Measurements from ENCODE around the gene BMP2K. TPM values are rescaled to one million over a fixed set of nuclear protein-coding genes. Genes with fewer than 3 reads are reported as not detected.

The BMP2K gene
- total RNA-seq = 69.4 and 84.9 TPM in 2 replicates

DNA sequence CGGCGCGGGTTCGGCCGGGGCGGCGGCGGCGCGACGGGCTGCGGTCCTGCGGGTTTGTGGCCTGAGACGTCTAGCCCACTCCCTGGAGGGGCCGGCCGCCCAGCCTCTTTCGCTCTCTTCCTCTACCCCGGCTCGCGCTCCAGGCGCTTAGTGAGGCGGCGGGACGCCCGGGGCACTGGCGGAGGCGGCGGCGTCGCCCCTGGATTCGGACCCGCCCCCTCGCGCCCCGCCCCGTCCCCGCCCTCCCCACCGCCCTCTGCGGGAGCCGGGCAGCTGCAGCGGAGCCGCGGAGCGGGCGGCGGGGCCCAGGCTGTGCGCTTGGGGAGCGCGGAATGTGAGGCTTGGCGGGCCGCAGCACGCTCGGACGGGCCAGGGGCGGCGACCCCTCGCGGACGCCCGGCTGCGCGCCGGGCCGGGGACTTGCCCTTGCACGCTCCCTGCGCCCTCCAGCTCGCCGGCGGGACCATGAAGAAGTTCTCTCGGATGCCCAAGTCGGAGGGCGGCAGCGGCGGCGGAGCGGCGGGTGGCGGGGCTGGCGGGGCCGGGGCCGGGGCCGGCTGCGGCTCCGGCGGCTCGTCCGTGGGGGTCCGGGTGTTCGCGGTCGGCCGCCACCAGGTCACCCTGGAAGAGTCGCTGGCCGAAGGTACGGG is at the start of gene BMP2K:
Gene BMP2K (plus strand): TSS at position 272 of the 650 bp plus-strand sequence. CDS start 194 bp downstream, at position 466.

DNA sequence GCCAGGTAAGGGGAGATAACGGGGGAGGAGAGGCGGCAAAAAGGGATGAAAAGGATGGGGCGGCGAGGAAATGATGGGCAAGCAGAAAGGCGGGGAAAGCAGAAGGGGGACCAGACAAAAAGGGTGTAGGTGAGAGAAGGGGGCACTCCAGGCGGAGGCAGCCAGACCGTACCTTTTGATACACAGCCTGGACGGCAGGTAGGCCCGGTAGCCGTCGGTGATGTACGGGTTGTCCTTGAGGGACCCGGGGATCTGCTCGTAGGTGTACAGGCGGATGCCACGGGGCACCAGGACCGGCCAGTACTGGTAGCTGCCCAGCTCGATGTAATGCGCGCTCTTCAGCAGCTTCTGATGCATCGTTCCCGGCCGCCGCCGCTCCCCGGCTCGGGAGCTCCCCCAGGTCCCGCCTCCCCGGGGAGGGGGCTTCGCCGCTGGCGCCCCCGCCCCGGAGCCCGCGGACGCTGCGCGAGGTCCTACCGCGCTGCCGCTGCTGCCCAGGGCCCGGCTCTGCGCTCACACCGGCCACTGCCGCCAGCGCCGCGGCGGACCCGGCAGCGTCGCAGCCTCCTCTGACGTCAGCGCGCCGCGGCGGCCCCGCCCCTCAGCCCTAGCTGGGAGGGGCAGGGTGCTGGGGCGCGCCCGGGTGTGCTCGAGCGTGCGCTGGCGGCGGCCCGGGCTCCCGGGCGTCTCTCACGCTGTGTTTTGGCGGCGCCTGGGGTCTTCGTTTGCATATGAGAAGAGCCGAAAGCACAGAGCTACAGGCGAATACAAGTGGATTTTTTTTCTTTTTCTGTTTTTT is 162.9 kb downstream of the BMP2K start, which contains the start of gene PAQR3:
Gene PAQR3 (minus strand): TSS at position 571 of the 799 bp plus-strand sequence. CDS start 214 bp downstream, at position 357.

Small RNAs within 50 kb of the gene (small RNA-seq; reads per million reads assigned to genes)
- not detected for gene AC098818.1 (ENCODE audit: low replicate concordance)
- not detected for gene MIR5096 (ENCODE audit: low replicate concordance)
- gene RN7SL127P (ENCODE audit: low replicate concordance) = 0.10 reads per million

Other genes with a start within 250 kb of the BMP2K start
- 33.1 and 111 TPM in 2 replicates for gene ANXA3, start 224.6 kb upstream of the BMP2K start, total RNA-seq
- gene PAQR3, start 163.1 kb downstream of the BMP2K start, total RNA-seq = 9.6 and 31.2 TPM in 2 replicates